IMR-90 (cell line): ENCODE results near the gene CDR2L.

Source experiments
- CTCF ChIP-seq: conservative IDR thresholded peaks from 2 replicates; pipeline ENCODE4 v1.5.1; 2012; ENCODE audit warnings: mild to moderate bottlenecking, low read depth, low read length, improper control_type of control experiment
- ELK1 ChIP-seq: fragments of 150-350 bp; IDR thresholded peaks from 2 replicates; pipeline ENCODE4 v1.6.1; 2016; ENCODE audit warnings: low read depth, mild to moderate bottlenecking, low read length, moderate library complexity, borderline replicate concordance
- MAZ ChIP-seq: IDR thresholded peaks from 2 replicates; pipeline ENCODE4 v1.6.1; 2012; ENCODE audit warnings: low read depth, mild to moderate bottlenecking, low read length, improper control_type of control experiment, moderate library complexity, borderline replicate concordance
- NFE2L2 ChIP-seq: fragments of 150-350 bp; IDR thresholded peaks from 2 replicates; pipeline ENCODE4 v1.6.1; 2016; ENCODE audit warnings: low read depth, mild to moderate bottlenecking, low read length
- POLR2A ChIP-seq: IDR thresholded peaks from 2 replicates; pipeline ENCODE4 v1.6.1; 2012; ENCODE audit warnings: mild to moderate bottlenecking, low read depth, low read length

GRCh38 chr17:75046407-75047289 lies 59.2 kb downstream of the CDR2L start, which contains the start of the genes ATP5PD and KCTD2:
- TF ChIP-seq CTCF (no peak), POLR2A (peak; percentile 74; the same call in 1 of the 2 replicates), ELK1 (no peak), MAZ (peak; percentile 98), NFE2L2 (no peak)
